ENCODE measurements around the gene NLRP10. TPM values are rescaled to one million over a fixed set of nuclear protein-coding genes. Genes with fewer than 3 reads are reported as not detected.

Gene NLRP10
- total and polyA plus RNA-seq, 2 of the 13 experiments (the other 11 are each of a cell fraction or from before 2014, with no cell fraction given): not detected

- TF ChIP-seq THRA (CRISPR knock-in tag; IDR thresholded peaks at IDR 0.05; ENCODE audit: borderline replicate concordance) (peak; percentile 63), NFIB (CRISPR knock-in tag; IDR thresholded peaks at IDR 0.05; ENCODE audit: borderline replicate concordance) (no peak), ZNF431 (CRISPR knock-in tag; IDR thresholded peaks at IDR 0.05; ENCODE audit: borderline replicate concordance, low read depth) (no peak), KLF6 (CRISPR knock-in tag; IDR thresholded peaks at IDR 0.05) (no peak), SP140L (CRISPR knock-in tag; IDR thresholded peaks at IDR 0.05; ENCODE audit: borderline replicate concordance) (no peak), MED13 (CRISPR knock-in tag; IDR thresholded peaks at IDR 0.05) (peak; percentile 48; the same call in 1 of the 2 replicates), RNF2 (conservative IDR thresholded peaks at IDR 0.05; ENCODE audit: low read depth) (0 out of 2 replicates have a peak, but pooled peaks have one; percentile 57), KDM1A (CRISPR knock-in tag; IDR thresholded peaks at IDR 0.05) (no peak), KDM5B (CRISPR knock-in tag; IDR thresholded peaks at IDR 0.05; ENCODE audit: borderline replicate concordance) (peak; percentile 32; the same call in 1 of the 2 replicates), HMG20B (CRISPR knock-in tag; conservative IDR thresholded peaks at IDR 0.05) (peak; percentile 82), GFI1 (CRISPR knock-in tag; IDR thresholded peaks at IDR 0.05; ENCODE audit: borderline replicate concordance) (0 out of 2 replicates have a peak, but pooled peaks have one; percentile 5), ZBTB14 (CRISPR knock-in tag; IDR thresholded peaks at IDR 0.05) (no peak), TFE3 (CRISPR knock-in tag; IDR thresholded peaks at IDR 0.05) (0 out of 2 replicates have a peak, but pooled peaks have one; percentile 13), ZMYM3 (CRISPR knock-in tag; IDR thresholded peaks at IDR 0.05) (peak; percentile 75; the same call in 1 of the 2 replicates), AFF4 (CRISPR knock-in tag; IDR thresholded peaks at IDR 0.05) (0 out of 2 replicates have a peak, but pooled peaks have one; percentile 45), CREBL2 (CRISPR knock-in tag; IDR thresholded peaks at IDR 0.05; ENCODE audit: borderline replicate concordance) (no peak), BATF2 (CRISPR knock-in tag; IDR thresholded peaks at IDR 0.05) (no peak), IRX3 (CRISPR knock-in tag; IDR thresholded peaks at IDR 0.05; ENCODE audit: borderline replicate concordance, low read depth) (no peak), ZNF724P (CRISPR knock-in tag; IDR thresholded peaks at IDR 0.05; ENCODE audit: borderline replicate concordance) (no peak)
Observed at GRCh38 chr11:7986768-7987559, 21.7 kb upstream of the NLRP10 start, which contains the start of gene EIF3F (continued).
